Osteocyte (in vitro differentiated cells): ENCODE data around the gene VAPA. TPM values are rescaled to one million over a fixed set of nuclear protein-coding genes. Genes with fewer than 3 reads are reported as not detected.

Experiments used
- DNase-seq: peaks from one replicate; pipeline ENCODE4 v3.0.0; 2021; ENCODE audit warnings: mixed read lengths; ENCODE audit not compliant: unreplicated experiment; ENCODE audit errors: extremely low spot score
- H3K27ac Mint-ChIP-seq: one replicate; pipeline ENCODE4 v1.8.0; 2021; ENCODE audit warnings: mild to moderate bottlenecking, mixed read lengths; ENCODE audit not compliant: unreplicated experiment
- H3K27me3 Mint-ChIP-seq: one replicate; pipeline ENCODE4 v1.8.0; 2021; ENCODE audit warnings: mixed read lengths; ENCODE audit not compliant: unreplicated experiment
- H3K36me3 Mint-ChIP-seq: one replicate; pipeline ENCODE4 v1.8.0; 2021; ENCODE audit warnings: mixed read lengths; ENCODE audit not compliant: unreplicated experiment
- H3K4me1 Mint-ChIP-seq: one replicate; pipeline ENCODE4 v1.8.0; 2021; ENCODE audit warnings: mixed read lengths; ENCODE audit not compliant: unreplicated experiment
- H3K4me3 Mint-ChIP-seq: one replicate; pipeline ENCODE4 v1.8.0; 2021; ENCODE audit warnings: mild to moderate bottlenecking, moderate library complexity, mixed read lengths; ENCODE audit not compliant: unreplicated experiment
- H3K9me3 Mint-ChIP-seq: one replicate; pipeline ENCODE4 v1.8.0; 2021; ENCODE audit warnings: mixed read lengths; ENCODE audit not compliant: unreplicated experiment
- CTCF ChIP-seq: fragments of 200-600 bp; sonication (generic); IDR thresholded peaks from 2 replicates; pipeline ENCODE4 v1.5.0; 2021; ENCODE audit warnings: antibody characterized with exemption, mild to moderate bottlenecking, moderate library complexity
- total RNA-seq: library from RNA; stranded (reverse); gene quantifications from 2 replicates; pipeline ENCODE4 v1.2.1, GENCODE V29; 2021

The VAPA gene
- total RNA-seq, 1 donor from 2014 or later, result 157 TPM

- Mint-ChIP-seq H3K9me3 (no peaks in the 10 kb centered on the region), H3K36me3 (no peaks in the 10 kb centered on the region), H3K27me3 (no peaks in the 10 kb centered on the region), H3K27ac (no peak overlapping the region), H3K4me1 (peaks cover 38% of the 10 kb centered on the region), H3K4me3 (no peak overlapping the region)
- no peak for TF ChIP-seq CTCF
- DNase-seq, result no peak
Measured at GRCh38 chr18:9919564-9920232, 5.9 kb downstream of the VAPA start.

DNA sequence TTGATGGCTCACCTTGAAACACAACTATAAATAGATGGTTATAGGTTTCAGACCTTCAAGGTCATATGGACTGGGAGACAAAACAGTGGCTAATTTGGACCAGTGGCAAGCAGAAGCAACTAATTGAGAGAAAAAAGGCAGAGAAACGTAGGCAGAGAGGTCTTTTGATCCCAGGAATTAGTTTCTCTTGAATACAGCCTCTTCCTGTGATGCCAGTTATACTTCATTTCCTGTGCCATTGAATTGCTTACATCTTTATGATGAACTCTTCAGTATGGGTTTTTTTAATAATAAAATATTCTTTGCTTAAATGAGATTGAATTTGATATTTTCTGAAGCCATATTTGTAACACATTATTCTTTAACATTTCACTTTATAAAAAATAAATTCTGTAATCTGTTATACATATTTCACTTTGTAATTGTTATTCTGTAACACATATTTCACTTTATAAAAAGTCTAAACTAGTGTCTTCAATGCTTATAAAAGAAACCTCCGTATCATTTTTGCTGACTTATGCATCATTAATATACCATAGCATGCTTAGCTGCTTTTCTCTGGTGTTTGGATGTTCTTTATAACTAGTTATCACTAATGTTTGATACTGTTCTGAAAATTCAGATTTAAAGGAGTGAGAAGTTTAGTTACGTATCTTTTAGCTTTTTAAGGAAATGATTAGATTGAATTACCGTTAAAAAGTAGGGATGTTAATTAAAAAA lies 8.9 kb downstream of the VAPA start:
- no peak for TF ChIP-seq CTCF
- Mint-ChIP-seq H3K27me3 (no peaks in the 10 kb centered on the region), H3K4me1 (peaks cover 45% of the 10 kb centered on the region), H3K36me3 (no peaks in the 10 kb centered on the region), H3K9me3 (no peaks in the 10 kb centered on the region), H3K27ac (no peak overlapping the region), H3K4me3 (no peak overlapping the region)
- DNase-seq, result no peak

- Mint-ChIP-seq H3K27ac (peak overlapping the region; percentile 47), H3K36me3 (no peaks in the 10 kb centered on the region), H3K27me3 (no peaks in the 10 kb centered on the region), H3K4me1 (peaks cover 56% of the 10 kb centered on the region), H3K4me3 (no peak overlapping the region), H3K9me3 (no peaks in the 10 kb centered on the region)
- no peak for DNase-seq
- no peak for TF ChIP-seq CTCF
Measured at GRCh38 chr18:9924371-9924943, 10.6 kb downstream of the VAPA start.

DNA sequence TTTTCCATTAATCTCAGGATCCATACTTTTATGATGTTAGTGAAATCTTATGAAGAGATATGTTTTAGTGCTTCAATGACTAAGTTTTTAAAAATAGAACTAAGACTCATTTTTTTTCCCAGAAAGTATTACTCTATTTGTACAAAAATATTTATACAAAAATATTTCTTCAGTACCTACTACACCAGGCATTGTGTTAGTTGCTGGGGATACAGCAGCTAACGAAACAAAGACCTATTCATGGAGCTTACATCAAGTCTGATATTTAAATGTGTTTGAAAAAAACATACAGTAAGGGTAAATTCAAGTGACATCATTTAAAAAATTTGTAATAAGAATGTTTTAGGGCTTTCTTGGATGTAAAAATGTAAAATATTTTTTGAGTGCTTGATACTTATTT lies 11.6 kb downstream of the VAPA start:
- H3K27me3 Mint-ChIP-seq, result no peaks in the 10 kb centered on the region
- H3K9me3 Mint-ChIP-seq, result no peaks in the 10 kb centered on the region
- H3K4me3 Mint-ChIP-seq, result no peak overlapping the region
- no peak for TF ChIP-seq CTCF
- no peaks in the 10 kb centered on the region for H3K36me3 Mint-ChIP-seq
- H3K27ac Mint-ChIP-seq, result peak overlapping the region; percentile 67
- peaks cover 60% of the 10 kb centered on the region for H3K4me1 Mint-ChIP-seq
- no peak for DNase-seq

DNA sequence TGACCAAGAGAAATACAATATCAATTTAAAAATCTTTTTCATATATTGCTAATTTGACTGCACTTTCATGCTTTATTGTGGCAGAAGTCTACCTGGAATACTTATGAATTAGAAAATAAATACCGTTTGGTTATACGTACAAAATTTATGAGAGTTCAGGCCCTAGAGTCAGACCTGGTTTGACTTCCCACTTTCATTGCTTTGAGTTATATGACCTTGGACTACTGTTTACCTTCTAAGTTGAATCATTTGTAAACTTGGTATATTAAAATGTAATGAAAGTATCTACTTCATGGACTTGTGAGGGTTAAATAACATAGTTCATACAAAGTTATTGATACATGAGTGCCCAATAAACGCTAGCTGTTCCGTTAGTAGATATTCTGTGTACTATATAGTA lies 12.0 kb downstream of the VAPA start:
- Mint-ChIP-seq H3K4me3 (no peak overlapping the region), H3K9me3 (no peaks in the 10 kb centered on the region), H3K36me3 (no peaks in the 10 kb centered on the region), H3K4me1 (peaks cover 60% of the 10 kb centered on the region), H3K27me3 (no peaks in the 10 kb centered on the region), H3K27ac (peak overlapping the region; percentile 67)
- DNase-seq, result no peak
- TF ChIP-seq CTCF, result no peak
